RCC 7860 (cell line): ENCODE results near the gene GNAS-AS1.

Experiments used
- DNase-seq: peaks from one replicate; pipeline ENCODE4 v3.0.0-alpha.2; 2015; ENCODE audit warnings: low spot score
- FAIRE-seq: peaks from 2 replicates; lab custom pipeline; 2012; peaks lifted over from hg19 to GRCh38; lab: Jason Lieb, UNC

Gene GNAS-AS1

DNA sequence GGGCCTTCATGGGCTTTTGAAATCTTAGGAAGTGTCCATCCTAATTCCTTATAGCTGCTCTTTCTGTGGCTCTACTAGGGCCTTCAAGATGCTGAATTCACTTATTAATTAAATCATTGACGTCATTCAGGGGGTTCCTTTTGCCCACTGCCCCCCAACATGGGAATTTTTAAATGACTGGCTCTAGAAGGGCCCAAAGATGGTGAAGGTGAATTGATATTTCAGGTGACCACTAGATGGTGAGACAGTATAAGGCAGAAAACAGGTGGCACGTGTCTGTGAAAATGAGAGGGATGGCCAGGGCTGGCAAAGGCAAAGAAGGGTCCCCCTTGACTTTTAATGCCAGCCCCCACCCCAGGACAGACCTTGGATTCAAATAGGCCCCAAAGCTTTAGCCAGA, 13.6 kb upstream of the GNAS-AS1 start:
- FAIRE-seq (no peak), DNase-seq (no peak)

DNA sequence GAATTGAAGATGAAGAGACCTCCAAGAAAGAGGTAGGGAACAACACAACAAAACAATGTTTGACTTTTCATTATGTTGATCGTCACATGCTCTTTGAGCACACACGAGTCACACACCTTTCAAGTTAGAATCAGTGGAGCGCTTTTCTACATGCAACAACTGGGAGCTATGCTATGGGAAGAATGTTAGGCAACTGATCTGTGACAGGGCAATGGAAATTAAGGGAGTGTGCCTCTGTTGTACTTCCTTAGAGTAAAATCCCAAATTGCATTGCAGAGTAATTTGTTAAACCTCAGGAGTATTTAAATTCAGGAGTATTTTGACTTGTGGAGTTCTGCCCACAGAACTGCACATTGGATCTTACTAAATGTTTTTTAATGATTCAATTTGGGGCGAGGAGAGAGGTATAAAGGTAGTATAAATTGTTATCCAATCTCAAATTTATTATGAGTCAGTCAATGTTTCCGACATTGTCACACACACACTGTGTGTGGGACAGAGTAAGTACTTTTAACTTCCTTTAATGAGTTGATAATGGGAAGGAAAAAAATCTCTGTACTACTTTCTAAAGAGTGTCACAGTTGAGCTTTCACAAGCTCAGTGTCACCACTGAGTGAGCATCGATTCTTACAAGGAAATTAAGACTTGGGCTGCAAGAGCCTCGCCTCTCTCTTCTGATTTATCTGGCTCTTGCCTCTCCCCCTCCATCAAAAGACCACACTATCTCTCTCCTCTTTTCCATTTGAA, 12.5 kb upstream of the GNAS-AS1 start:
- DNase-seq: no peak
- FAIRE-seq: no peak

DNA sequence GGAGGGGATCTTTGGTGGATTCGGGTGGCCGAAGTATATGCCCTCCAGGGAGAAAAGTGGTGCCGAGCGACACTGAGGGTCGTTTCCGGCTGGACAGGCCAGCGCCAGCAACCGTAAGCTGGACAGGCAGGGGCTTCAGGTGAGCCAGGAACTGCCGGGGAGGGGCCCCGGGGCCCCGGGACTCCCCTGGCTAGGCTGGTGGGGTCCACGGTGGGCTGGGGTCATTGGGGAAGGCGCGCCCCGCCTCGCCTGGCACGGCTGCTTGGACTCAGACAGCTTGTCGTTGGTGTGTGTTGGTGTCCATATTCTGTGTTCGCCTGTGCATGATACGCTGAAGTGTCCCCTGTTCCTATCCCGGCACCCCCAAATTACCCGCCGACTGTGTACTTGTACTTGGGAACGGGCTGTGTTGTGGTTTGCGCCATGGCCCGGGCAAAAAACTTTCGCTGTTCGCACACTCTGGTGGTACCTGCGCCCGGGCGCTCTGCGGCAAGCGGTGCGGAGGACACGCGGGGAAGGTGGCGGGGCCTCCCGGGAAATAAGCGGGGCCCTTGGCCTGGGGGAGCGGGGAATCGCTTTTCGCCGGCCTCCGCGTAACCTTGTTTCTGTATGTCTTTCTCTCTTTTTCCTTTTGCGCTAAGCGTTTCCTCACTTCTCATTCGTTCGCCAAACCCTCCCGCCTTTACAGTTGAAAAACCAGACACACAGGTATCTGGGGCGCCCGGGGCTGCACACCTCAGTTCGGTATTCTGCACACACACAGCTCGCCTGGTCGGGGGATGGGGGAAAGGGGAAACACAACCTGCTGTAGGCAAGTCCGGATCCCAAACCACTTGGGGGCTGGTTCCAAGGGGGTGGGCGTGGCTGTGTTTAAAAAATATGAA, 5.0 kb upstream of the GNAS-AS1 start:
- DNase-seq (no peak), FAIRE-seq (no peak)

DNA sequence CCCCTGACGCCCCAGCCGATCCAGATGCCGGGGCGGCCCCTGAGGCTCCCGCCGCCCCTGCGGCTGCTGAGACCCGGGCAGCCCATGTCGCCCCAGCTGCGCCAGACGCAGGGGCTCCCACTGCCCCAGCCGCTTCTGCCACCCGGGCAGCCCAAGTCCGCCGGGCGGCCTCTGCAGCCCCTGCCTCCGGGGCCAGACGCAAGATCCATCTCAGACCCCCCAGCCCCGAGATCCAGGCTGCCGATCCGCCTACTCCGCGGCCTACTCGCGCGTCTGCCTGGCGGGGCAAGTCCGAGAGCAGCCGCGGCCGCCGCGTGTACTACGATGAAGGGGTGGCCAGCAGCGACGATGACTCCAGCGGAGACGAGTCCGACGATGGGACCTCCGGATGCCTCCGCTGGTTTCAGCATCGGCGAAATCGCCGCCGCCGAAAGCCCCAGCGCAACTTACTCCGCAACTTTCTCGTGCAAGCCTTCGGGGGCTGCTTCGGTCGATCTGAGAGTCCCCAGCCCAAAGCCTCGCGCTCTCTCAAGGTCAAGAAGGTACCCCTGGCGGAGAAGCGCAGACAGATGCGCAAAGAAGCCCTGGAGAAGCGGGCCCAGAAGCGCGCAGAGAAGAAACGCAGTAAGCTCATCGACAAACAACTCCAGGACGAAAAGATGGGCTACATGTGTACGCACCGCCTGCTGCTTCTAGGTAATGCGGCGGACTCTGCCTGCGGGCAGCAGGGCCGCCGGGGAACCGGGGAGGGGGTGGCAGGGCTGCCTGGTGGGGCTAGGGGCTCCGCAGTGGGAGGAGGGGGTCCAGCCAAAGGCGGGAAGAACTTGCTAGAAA, 4.2 kb upstream of the GNAS-AS1 start:
- no peak for FAIRE-seq
- DNase-seq: no peak

DNA sequence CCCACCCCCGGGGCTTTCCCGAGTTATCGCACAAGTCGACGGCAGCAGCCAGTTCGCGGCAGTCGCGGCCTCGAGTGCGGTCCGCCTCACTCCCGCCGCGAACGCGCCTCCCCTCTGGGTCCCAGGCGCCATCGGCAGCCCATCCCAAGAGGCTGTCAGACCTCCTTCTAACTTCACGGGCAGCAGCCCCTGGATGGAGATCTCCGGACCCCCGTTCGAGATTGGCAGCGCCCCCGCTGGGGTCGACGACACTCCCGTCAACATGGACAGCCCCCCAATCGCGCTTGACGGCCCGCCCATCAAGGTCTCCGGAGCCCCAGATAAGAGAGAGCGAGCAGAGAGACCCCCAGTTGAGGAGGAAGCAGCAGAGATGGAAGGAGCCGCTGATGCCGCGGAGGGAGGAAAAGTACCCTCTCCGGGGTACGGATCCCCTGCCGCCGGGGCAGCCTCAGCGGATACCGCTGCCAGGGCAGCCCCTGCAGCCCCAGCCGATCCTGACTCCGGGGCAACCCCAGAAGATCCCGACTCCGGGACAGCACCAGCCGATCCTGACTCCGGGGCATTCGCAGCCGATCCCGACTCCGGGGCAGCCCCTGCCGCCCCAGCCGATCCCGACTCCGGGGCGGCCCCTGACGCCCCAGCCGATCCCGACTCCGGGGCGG, 3.4 kb upstream of the GNAS-AS1 start:
- FAIRE-seq: no peak

DNA sequence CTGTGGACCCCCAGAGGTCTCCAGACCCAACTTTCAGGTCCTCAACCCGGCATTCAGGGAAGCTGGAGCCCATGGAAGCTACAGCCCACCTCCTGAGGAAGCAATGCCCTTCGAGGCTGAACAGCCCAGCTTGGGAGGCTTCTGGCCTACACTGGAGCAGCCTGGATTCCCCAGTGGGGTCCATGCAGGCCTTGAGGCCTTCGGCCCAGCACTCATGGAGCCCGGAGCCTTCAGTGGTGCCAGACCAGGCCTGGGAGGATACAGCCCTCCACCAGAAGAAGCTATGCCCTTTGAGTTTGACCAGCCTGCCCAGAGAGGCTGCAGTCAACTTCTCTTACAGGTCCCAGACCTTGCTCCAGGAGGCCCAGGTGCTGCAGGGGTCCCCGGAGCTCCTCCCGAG, 2.8 kb upstream of the GNAS-AS1 start:
- DNase-seq (no peak), FAIRE-seq (no peak)

More for the DNA sequence above, 3.4 kb upstream of the GNAS-AS1 start:
- DNase-seq: no peak

DNA sequence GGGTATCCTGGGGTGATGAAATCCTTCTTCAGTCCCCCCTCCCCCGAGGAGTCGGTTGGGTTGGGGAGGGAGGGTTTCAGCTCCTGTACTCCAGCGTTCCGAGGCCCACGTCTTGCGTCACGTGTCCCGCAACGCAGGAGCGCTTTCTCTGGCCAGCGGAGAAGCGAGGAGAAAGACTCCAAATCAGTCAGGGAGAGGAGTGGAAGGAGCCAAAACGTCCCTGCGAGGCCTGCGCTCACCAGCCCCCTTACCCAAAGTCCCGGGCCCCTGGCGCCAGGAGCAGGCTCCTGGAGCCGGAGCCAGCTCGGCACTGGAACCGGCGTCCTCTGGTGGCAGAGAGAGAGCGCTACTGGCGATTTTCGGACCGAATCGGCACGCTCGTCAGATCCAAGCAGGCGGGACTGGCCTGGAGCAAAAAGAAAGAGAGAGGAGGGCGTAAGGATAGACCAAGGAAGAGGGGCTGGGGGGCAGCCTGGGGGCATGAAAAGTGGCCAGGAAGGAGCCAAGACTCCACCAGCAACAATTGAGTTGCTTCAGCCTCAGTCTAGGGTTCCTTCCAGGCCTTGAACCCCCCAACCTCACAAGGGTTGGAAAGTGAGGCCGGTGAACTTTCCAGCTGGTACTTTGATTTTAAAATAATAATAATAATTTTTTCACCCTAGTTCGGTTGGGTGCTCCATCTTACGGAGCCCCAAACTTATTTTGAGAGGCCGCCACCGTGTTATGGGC, 2.0 kb upstream of the GNAS-AS1 start, which contains the start of gene GNAS:
GNAS (plus strand) TSS at position 174 of the 729 bp plus-strand sequence.
- DNase-seq (peak; percentile 11), FAIRE-seq (no peak)

DNA sequence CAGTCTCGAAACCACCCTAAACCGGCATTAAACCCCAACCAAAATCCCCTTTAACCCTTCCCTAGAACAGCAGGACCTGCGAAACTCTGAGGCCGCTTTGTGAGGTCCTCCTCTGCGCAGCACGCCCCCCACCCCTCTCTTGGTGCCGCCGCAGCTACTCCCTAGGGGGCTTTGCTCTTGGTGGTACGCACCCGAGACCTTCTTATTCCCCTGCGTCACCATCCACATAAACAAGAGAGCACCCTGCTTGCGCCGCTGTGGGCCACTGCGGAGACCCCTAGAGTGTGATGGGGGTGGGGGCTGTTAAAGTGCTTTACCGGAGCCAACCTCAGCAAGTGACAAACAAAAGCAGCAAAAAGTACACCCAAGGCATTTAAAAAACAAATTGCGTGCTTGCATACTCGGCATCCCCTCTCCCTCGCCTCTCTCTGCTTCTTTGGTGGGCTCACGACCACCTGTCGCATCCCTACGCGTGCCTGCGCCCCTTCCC, 1.3 kb upstream of the GNAS-AS1 start:
- DNase-seq: no peak
- no peak for FAIRE-seq

DNA sequence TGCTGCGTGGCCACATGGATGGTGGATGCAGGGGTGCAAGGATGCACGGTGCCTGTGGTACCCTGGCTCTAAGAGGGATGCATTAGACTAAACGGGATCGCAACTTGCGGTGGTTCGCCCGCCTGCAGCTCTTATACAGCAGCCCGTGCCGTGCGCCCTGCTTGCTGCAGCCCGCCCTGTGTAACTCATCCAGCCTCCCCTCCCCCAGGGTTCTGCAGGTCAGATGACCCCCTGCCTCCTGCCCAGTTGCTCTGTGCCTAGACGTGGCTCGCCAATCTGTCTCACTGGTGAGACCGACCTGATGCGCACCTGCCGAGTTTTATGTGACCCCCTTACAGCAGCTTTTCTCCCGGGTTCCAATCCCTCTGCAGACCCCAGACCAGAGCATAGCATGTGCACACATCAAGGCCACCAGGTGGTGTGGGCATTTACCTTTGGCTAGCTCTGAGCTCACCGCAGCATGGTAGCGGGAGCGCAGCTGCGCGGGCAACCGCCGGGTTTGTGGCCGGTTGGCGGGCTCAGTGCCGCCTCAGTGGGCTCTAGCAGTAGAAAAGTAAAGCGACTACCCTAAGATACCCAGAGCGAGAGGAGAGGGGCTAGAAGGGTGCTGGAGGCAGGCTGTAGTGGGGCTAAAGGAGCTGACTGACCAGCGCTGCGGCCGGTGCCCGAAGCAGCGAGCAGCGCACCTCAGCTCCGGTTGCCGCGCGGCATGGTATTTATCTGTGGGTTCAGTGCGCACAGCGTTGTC, 693 bp upstream of the GNAS-AS1 start:
- no peak for DNase-seq
- FAIRE-seq: no peak

DNA sequence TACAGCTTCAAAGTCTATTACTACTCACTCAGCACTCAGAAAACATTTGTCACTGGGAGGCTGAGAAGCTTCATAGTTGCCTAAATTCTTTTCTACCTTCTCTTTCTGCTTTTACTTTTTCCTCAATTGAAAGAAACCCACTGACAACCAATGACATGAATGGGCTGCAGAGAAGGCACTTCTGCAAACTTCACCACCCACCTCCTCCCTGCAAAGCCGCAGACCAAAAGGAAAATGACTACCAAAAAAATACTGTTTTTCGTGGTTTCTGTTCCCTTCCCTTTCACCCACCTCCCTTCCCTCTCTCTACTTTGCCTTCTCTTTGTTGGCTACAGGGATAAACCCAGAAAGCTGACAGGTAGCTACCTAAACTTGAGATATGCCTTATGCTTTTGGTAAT, 3.2 kb downstream of the GNAS-AS1 start:
- DNase-seq (no peak), FAIRE-seq (no peak)

DNA sequence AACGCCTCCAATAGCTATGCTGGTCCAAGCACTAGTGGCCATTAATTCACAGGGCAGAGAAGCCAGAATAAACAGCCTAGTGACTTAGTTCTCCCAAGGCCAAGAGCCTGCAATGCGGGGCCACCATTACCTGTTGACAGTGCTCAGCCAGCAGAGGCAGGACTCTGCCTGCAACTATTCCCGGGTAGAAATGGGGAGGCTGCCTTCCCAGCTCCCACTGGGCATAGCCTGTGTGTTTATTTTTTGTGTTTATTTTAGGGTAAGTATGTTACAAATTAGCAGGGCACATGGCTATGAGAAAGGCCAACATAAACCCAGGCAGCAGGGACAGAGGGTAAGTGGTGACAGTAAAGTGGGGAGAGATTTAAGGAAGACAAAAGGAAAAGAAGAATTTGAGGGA, 5.0 kb downstream of the GNAS-AS1 start:
- DNase-seq (no peak), FAIRE-seq (no peak)

DNA sequence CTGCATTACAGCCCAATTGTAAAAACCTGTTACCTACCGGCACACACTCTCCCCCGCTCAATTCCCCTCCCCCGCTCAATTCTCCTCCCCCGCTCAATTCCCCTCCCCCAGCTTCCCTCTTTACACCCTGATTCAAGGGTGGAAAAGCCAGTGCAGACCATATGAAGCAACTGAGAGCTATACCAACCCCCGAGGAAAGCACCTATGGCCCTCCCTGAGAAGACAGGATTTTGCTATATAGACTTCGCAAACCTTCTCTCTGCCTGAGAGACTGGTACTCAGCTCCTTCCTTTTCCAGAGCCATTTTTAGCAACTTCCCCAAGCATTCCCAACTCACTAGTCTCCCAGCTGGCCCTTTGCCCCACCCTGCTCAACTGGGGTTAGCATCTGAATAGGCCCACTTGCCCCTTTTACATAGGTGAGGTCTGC, 7.6 kb downstream of the GNAS-AS1 start:
- no peak for DNase-seq
- no peak for FAIRE-seq

DNA sequence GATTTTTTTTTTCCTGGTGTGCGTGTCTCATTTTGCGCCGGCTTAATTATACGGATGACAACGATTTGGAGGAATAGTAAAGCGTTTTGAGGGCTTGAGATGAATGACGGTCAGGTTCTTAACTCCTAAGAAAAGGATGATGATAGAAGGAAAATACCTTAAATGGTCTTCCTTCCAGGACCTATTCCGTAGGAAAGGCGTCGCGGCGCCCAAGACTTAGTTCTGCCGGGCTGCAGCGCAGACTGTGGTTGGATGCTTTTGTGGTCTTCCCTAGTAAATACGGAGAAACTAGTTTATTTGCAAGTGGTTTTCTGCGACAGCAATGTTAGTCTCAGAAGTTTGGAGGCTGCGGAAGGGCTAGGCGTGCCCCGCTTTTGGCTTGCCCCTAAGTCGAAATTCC, 8.4 kb downstream of the GNAS-AS1 start:
- no peak for FAIRE-seq
- no peak for DNase-seq

DNA sequence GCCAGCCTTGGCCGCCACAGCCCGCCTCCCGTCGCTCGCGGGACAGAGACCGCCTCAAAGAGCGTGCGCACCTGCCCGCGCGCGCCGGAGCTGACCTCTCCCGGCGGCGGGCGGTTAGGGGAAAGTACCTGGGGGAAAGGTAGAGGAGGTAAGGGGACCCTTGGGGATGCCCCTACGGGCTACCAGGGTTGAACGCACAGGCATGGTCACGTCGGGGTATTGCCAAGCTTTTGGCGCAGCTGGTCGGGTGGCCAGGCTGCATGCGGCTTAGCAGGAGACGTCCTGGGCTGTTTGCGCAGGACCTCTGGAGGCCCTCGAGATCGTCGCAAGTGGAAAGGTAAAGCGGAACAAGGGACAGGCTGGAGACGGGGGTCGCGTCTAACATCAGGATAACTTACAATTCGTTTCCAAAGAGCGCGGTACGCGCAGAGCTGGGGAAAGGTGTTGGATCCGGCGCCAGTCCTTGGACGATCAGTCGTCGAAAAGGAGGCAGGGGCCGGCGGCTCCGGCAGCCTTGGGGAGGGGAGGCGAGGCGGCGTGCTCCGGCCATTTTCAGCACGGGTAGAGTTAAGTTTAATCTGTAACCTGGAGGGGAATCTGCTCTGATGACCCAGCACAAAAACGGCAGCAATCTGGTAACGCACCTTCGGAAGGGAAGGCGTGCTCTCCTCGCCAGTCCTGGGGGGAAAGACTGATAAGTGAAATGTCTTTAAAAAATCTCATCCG, 9.0 kb downstream of the GNAS-AS1 start:
- FAIRE-seq (no peak), DNase-seq (no peak)

DNA sequence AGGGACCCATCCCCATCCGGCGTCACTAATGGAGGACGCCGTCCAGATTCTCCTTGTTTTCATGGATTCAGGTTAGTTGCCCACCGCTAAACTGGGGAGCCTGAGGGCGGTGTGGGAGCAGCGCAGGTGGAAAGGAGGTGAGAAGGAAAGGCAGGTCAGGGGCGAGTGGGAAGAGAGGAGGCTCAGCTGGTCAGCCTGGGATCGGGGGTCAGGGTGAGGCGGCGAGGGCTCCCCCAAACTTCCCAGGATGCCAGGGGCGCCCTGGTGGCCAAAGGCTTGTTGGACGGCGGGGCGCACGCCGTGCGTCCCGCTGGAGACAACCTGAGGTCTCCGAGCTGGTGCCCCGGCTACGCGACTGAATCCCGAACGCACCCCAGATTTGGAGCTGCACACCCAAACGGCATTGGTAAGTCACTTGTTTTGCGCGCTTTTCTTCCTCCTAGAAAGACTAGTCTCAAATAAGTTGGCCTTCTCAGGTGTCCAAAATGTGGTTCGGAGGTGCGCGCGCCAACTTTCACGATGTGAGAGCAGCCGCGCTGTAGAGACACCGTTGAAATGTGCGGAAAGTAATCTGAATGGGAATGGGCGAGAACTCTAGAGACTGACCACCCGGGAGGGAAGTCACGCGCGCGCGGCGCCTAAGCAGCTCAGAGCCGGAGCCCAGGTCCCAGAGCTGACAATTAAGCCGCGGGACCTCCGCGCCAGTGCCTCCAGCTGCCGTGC, 9.7 kb downstream of the GNAS-AS1 start:
- FAIRE-seq (no peak), DNase-seq (no peak)

DNA sequence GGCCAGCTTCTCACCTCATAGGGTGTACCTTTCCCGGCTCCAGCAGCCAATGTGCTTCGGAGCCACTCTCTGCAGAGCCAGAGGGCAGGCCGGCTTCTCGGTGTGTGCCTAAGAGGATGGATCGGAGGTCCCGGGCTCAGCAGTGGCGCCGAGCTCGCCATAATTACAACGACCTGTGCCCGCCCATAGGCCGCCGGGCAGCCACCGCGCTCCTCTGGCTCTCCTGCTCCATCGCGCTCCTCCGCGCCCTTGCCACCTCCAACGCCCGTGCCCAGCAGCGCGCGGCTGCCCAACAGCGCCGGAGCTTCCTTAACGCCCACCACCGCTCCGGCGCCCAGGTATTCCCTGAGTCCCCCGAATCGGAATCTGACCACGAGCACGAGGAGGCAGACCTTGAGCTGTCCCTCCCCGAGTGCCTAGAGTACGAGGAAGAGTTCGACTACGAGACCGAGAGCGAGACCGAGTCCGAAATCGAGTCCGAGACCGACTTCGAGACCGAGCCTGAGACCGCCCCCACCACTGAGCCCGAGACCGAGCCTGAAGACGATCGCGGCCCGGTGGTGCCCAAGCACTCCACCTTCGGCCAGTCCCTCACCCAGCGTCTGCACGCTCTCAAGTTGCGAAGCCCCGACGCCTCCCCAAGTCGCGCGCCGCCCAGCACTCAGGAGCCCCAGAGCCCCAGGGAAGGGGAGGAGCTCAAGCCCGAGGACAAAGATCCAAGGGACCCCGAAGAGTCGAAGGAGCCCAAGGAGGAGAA, 10.5 kb downstream of the GNAS-AS1 start:
- no peak for DNase-seq

DNA sequence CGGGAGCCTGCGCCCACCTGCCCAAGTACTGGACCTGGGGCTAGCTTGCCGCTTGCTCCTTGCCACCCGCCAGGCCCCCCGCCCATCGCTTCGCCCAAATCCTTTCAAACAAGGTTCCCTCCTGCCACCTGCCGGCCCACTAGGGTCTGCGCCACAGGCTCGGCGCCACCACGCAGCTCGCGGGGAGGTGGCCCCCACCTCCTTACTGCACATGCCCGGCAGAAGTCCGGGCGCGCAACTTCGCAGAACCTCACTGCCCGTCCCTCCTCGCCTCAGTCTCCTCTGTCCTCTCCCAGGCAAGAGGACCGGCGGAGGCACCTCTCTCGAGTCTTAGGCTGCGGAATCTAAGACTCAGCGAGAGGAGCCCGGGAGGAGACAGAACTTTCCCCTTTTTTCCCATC, 11.2 kb downstream of the GNAS-AS1 start:
- DNase-seq (no peak), FAIRE-seq (no peak)

More for the DNA sequence above, 10.5 kb downstream of the GNAS-AS1 start:
- FAIRE-seq: no peak
